ENCODE measurements around the gene CTDP1.

- TF ChIP-seq POLR2AphosphoS5 (IDR thresholded peaks at IDR 0.05; ENCODE audit: borderline replicate concordance, low read depth, low read length): no peak
- TF ChIP-seq EZH2 (IDR thresholded peaks at IDR 0.05): no peak
- no peak for TF ChIP-seq FOXP2 (optimal IDR thresholded peaks at IDR 0.05; ENCODE audit: control extremely low read depth, extremely low read length, insufficient read depth)
Observed at GRCh38 chr18:79787527-79787864, 107.9 kb downstream of the CTDP1 start.
